ENCODE measurements around the gene TMEM181.

- no peak for TF ChIP-seq REST (IDR thresholded peaks at IDR 0.05; ENCODE audit: insufficient read depth in 1 of 2, low read depth in 2 of 2, low read length in 1 of 2)
- no peak for TF ChIP-seq TCF7L2 (IDR thresholded peaks at IDR 0.05; ENCODE audit: low read depth, low read length)
These were observed 44.1 kb downstream of the TMEM181 start for GRCh38 chr6:158604048-158604406.

All from Panc1 (cell line).